ENCODE results near the gene TSPYL4. TPM values are rescaled to one million over a fixed set of nuclear protein-coding genes. Genes with fewer than 3 reads are reported as not detected.

TSPYL4 gene
- total and polyA plus RNA-seq, 2 donors (not counting 3 experiments of a cell fraction or from before 2014, with no cell fraction given) = 24.5 to 43.1 TPM

- Histone ChIP-seq H3K4me2 (ENCODE audit: insufficient read depth, low read length) (peak overlapping the region; percentile 99), H3K27ac (ENCODE audit: insufficient read depth, low read depth, low read length) (peak overlapping the region; percentile 98), H2AFZ (ENCODE audit: low read depth, low read length) (no peak overlapping the region), H4K20me1 (replicated peaks; ENCODE audit: control insufficient read depth, extremely low read depth, insufficient read depth, low read length) (no peaks in the 10 kb centered on the region), H3K27me3 (ENCODE audit: control insufficient read depth in 2 of 2, insufficient read depth in 2 of 2, low read length in 2 of 2) (no peaks in the 10 kb centered on the region), H3K9me1 (replicated peaks; ENCODE audit: control insufficient read depth, extremely low read depth, insufficient read depth, low read length) (no peaks in the 10 kb centered on the region), H3K4me3 (replicated peaks in 1 of 3; ENCODE audit: insufficient read depth in 1 of 3, low read depth in 1 of 3, low read length in 3 of 3) (peak overlapping the region; percentile 40 to 95 (median 77)), H3K9me3 (replicated peaks; ENCODE audit: control insufficient read depth, insufficient read depth, low read length) (no peaks in the 10 kb centered on the region), H3K36me3 (ENCODE audit: control insufficient read depth in 2 of 2, extremely low read depth in 1 of 2, insufficient read depth in 2 of 2, low read length in 2 of 2) (no peaks in the 10 kb centered on the region), H3K9ac (replicated peaks; ENCODE audit: extremely low read depth, insufficient read depth, low read length) (peak overlapping the region; percentile 100), H3K79me2 (ENCODE audit: control insufficient read depth, insufficient read depth, low read length) (peaks cover 27% of the 10 kb centered on the region), H3K4me1 (ENCODE audit: control insufficient read depth, extremely low read depth, insufficient read depth, low read length) (peaks cover 49% of the 10 kb centered on the region)
- POLR2A ChIA-PET = interaction anchor here (0.9 to 2.2 kb wide), 5 partner anchors 14 to 393 kb away, joined by 3 to 8 read pairs (median 3); no protein-coding TSS in a partner anchor
- peak; percentile 38 for DNase-seq (ENCODE audit: low read depth, low spot score)
- intact Hi-C loops (cut with micrococcal nuclease) (loop anchor here (1.0 kb wide), 1 partner anchor 25 kb away; the partner anchor contains the start of gene TSPYL1), dilution Hi-C loops (cut with MboI; ENCODE audit: extremely low pct_ligation_motif_present, low sequenced_read_pairs) (no loop called here)
- peak; percentile 59 for FAIRE-seq
- BruUV-seq (replicated peaks) = TSS peak; percentile 85
- TF ChIP-seq GATA2 (IDR thresholded peaks at IDR 0.05; ENCODE audit: insufficient read depth, insufficient read length, low read depth, low read length) (no peak), EZH2 (IDR thresholded peaks at IDR 0.05; ENCODE audit: borderline replicate concordance, low read depth, low read length, severe bottlenecking) (no peak), POLR2AphosphoS5 (IDR thresholded peaks at IDR 0.05; ENCODE audit: insufficient read depth, low read depth, low read length) (no peak), JUN (IDR thresholded peaks at IDR 0.05; ENCODE audit: borderline replicate concordance, insufficient read depth, insufficient read length, low read depth) (no peak), FOS (IDR thresholded peaks at IDR 0.05; ENCODE audit: borderline replicate concordance, insufficient read depth, low read length) (no peak), POLR2A (IDR thresholded peaks at IDR 0.05; ENCODE audit: low read depth, low read length) (no peak), MYC (IDR thresholded peaks at IDR 0.05; ENCODE audit: low read depth, low read length) (no peak)
- TF ChIP-seq, protein P1, sequence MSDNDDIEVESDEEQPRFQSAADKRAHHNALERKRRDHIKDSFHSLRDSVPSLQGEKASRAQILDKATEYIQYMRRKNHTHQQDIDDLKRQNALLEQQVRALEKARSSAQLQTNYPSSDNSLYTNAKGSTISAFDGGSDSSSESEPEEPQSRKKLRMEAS (IDR thresholded peaks at IDR 0.05; ENCODE audit: insufficient read depth, insufficient read length) = no peak
- TF ChIP-seq, protein P2, sequence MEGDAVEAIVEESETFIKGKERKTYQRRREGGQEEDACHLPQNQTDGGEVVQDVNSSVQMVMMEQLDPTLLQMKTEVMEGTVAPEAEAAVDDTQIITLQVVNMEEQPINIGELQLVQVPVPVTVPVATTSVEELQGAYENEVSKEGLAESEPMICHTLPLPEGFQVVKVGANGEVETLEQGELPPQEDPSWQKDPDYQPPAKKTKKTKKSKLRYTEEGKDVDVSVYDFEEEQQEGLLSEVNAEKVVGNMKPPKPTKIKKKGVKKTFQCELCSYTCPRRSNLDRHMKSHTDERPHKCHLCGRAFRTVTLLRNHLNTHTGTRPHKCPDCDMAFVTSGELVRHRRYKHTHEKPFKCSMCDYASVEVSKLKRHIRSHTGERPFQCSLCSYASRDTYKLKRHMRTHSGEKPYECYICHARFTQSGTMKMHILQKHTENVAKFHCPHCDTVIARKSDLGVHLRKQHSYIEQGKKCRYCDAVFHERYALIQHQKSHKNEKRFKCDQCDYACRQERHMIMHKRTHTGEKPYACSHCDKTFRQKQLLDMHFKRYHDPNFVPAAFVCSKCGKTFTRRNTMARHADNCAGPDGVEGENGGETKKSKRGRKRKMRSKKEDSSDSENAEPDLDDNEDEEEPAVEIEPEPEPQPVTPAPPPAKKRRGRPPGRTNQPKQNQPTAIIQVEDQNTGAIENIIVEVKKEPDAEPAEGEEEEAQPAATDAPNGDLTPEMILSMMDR (IDR thresholded peaks at IDR 0.05; ENCODE audit: extremely low read depth in 1 of 2, insufficient read depth in 1 of 2, low read depth in 1 of 2, low read length in 2 of 2) = no peak
- CTCF ChIA-PET = interaction anchor here (0.6 to 10.1 kb wide), 5 partner anchors 14 to 307 kb away, joined by 3 to 90 read pairs (median 7); no protein-coding TSS in a partner anchor
These were observed 602 bp upstream of the TSPYL4 start for GRCh38 chr6:116254297-116255056.

All from endothelial cell of umbilical vein (primary cell).